Neural progenitor cell (in vitro differentiated cells): ENCODE results near the gene GPBAR1. TPM values are rescaled to one million over a fixed set of nuclear protein-coding genes. Genes with fewer than 3 reads are reported as not detected.

ENCODE experiments used
- DNase-seq: peaks from one replicate; pipeline ENCODE4 v3.0.0-alpha.2; 2016; ENCODE audit warnings: low spot score
- H2AFZ ChIP-seq: fragments of 200-600 bp; sonication (generic); replicated peaks from 2 replicates; pipeline ENCODE4 v1.6.1; 2016; ENCODE audit warnings: antibody characterized with exemption
- H3F3A ChIP-seq: fragments of 200-600 bp; sonication (generic); 2 replicates; pipeline ENCODE4 v1.6.1; 2016; ENCODE audit warnings: antibody characterized with exemption, low read depth
- H3K27ac ChIP-seq: fragments of 200-600 bp; sonication (generic); 2 replicates; pipeline ENCODE4 v1.5.1; 2016; ENCODE audit warnings: mild to moderate bottlenecking
- H3K27me3 ChIP-seq: fragments of 200-600 bp; sonication (generic); 2 replicates; pipeline ENCODE4 v1.6.1; 2016; ENCODE audit warnings: mild to moderate bottlenecking, moderate library complexity
- H3K36me3 ChIP-seq: fragments of 200-600 bp; sonication (generic); 2 replicates; pipeline ENCODE4 v1.5.1; 2016
- H3K4me1 ChIP-seq: fragments of 200-600 bp; sonication (generic); 2 replicates; pipeline ENCODE4 v1.6.1; 2016; ENCODE audit warnings: mixed run types
- H3K4me2 ChIP-seq: fragments of 200-600 bp; sonication (generic); 2 replicates; pipeline ENCODE4 v1.6.1; 2016
- H3K4me3 ChIP-seq: fragments of 200-600 bp; sonication (generic); 2 replicates; pipeline ENCODE4 v1.5.1; 2016
- H3K79me2 ChIP-seq: fragments of 200-600 bp; sonication (generic); 2 replicates; pipeline ENCODE4 v1.6.1; 2016; ENCODE audit warnings: low read depth
- H3K9ac ChIP-seq: fragments of 200-600 bp; sonication (generic); 2 replicates; pipeline ENCODE4 v1.6.1; 2016
- H3K9me3 ChIP-seq: fragments of 200-600 bp; sonication (generic); 2 replicates; pipeline ENCODE4 v1.5.1; 2016; ENCODE audit warnings: low read depth
- H4K20me1 ChIP-seq: fragments of 200-600 bp; sonication (generic); 2 replicates; pipeline ENCODE4 v1.6.1; 2016; ENCODE audit warnings: low read depth
- H3K27ac Mint-ChIP-seq: 3 replicates; pipeline ENCODE4 v1.8.0; 2021; ENCODE audit warnings: mixed read lengths
- H3K27me3 Mint-ChIP-seq: 2 replicates; pipeline ENCODE4 v1.8.0; 2022; ENCODE audit warnings: low read depth, mild to moderate bottlenecking, inconsistent platforms, moderate library complexity, mixed read lengths; ENCODE audit not compliant: insufficient read depth
- H3K36me3 Mint-ChIP-seq: 3 replicates; pipeline ENCODE4 v1.8.0; 2021; ENCODE audit warnings: mixed read lengths
- H3K4me1 Mint-ChIP-seq: 3 replicates; pipeline ENCODE4 v1.8.0; 2021; ENCODE audit warnings: mixed read lengths
- H3K4me3 Mint-ChIP-seq: 3 replicates; pipeline ENCODE4 v1.8.0; 2021; ENCODE audit warnings: mild to moderate bottlenecking, moderate library complexity, mixed read lengths
- H3K9me3 Mint-ChIP-seq: 3 replicates; pipeline ENCODE4 v1.8.0; 2020; ENCODE audit warnings: mixed read lengths
- CTCF ChIP-seq: fragments of 200-600 bp; sonication (generic); IDR thresholded peaks from 2 replicates; pipeline ENCODE4 v1.5.1; 2017; ENCODE audit warnings: antibody characterized with exemption, mild to moderate bottlenecking
- EZH2 ChIP-seq: fragments of 200-600 bp; sonication (generic); IDR thresholded peaks from 2 replicates; pipeline ENCODE4 v1.6.1; 2017; ENCODE audit warnings: antibody characterized with exemption, mild to moderate bottlenecking, moderate library complexity
- EZH2phosphoT487 ChIP-seq: fragments of 200-600 bp; sonication (generic); IDR thresholded peaks from 2 replicates; pipeline ENCODE4 v1.6.1; 2017; ENCODE audit warnings: antibody characterized with exemption
- total RNA-seq: library from RNA; depleted of rRNA; stranded (reverse); fragments of >200 nt; gene quantifications from 2 replicates; pipeline ENCODE4 v1.2.3, GENCODE V29; 2015; ENCODE audit warnings: low replicate concordance

Gene GPBAR1
- total RNA-seq, 1 donor from 2014 or later, result not detected

- Histone ChIP-seq H3K27me3 (no peaks in the 10 kb centered on the region), H3K4me2 (peak overlapping the region; percentile 11), H2AFZ (no peak overlapping the region), H3K9ac (no peak overlapping the region), H3K79me2 (no peaks in the 10 kb centered on the region), H3K9me3 (no peaks in the 10 kb centered on the region), H3K4me3 (no peak overlapping the region), H3K4me1 (peaks cover 14% of the 10 kb centered on the region), H4K20me1 (no peaks in the 10 kb centered on the region), H3K36me3 (no peaks in the 10 kb centered on the region), H3K27ac (no peak overlapping the region), H3F3A (peaks cover 28% of the 10 kb centered on the region)
- no peak for TF ChIP-seq EZH2phosphoT487
- TF ChIP-seq EZH2, result no peak
- TF ChIP-seq CTCF, result no peak
- Mint-ChIP-seq H3K9me3 (no peaks in the 10 kb centered on the region), H3K27me3 (peaks cover 3% of the 10 kb centered on the region), H3K27ac (peak overlapping the region; percentile 3), H3K4me1 (peaks cover 34% of the 10 kb centered on the region), H3K36me3 (peaks cover 5% of the 10 kb centered on the region), H3K4me3 (peak overlapping the region; percentile 1)
- no peak for DNase-seq
These were observed 649 bp upstream of the GPBAR1 start for GRCh38 chr2:218260166-218260565.

- no peaks in the 10 kb centered on the region for H3K36me3 ChIP-seq
- Mint-ChIP-seq H3K36me3 (peaks cover 8% of the 10 kb centered on the region), H3K4me3 (peak overlapping the region; percentile 61), H3K9me3 (no peaks in the 10 kb centered on the region), H3K27ac (peak overlapping the region; percentile 84), H3K27me3 (peaks cover 6% of the 10 kb centered on the region), H3K4me1 (peaks cover 34% of the 10 kb centered on the region)
- no peak overlapping the region for H2AFZ ChIP-seq
- peaks cover 19% of the 10 kb centered on the region for H3F3A ChIP-seq
- peak overlapping the region; percentile 11 for H3K4me2 ChIP-seq
- H3K9ac ChIP-seq, result no peak overlapping the region
- no peaks in the 10 kb centered on the region for H3K79me2 ChIP-seq
- no peak overlapping the region for H3K27ac ChIP-seq
- H3K4me1 ChIP-seq, result peaks cover 14% of the 10 kb centered on the region
- H3K9me3 ChIP-seq, result no peaks in the 10 kb centered on the region
- H3K27me3 ChIP-seq, result no peaks in the 10 kb centered on the region
- peak; percentile 23 for DNase-seq
- no peak overlapping the region for H3K4me3 ChIP-seq
- TF ChIP-seq EZH2 (no peak), EZH2phosphoT487 (no peak), CTCF (no peak)
- H4K20me1 ChIP-seq, result no peaks in the 10 kb centered on the region
These were observed 815 bp downstream of the GPBAR1 start for GRCh38 chr2:218261423-218262236.

GRCh38 chr2:218262237-218262600, 1.4 kb downstream of the GPBAR1 start:
- no peak overlapping the region for H2AFZ ChIP-seq
- H4K20me1 ChIP-seq, result no peaks in the 10 kb centered on the region
- H3K9ac ChIP-seq, result no peak overlapping the region
- H3K27ac ChIP-seq, result peak overlapping the region; percentile 29
- H3K4me1 ChIP-seq, result peaks cover 14% of the 10 kb centered on the region
- Mint-ChIP-seq H3K4me3 (no peak overlapping the region), H3K36me3 (peaks cover 8% of the 10 kb centered on the region), H3K27ac (peak overlapping the region; percentile 37), H3K9me3 (no peaks in the 10 kb centered on the region), H3K27me3 (peaks cover 3% of the 10 kb centered on the region), H3K4me1 (peaks cover 34% of the 10 kb centered on the region)
- H3K9me3 ChIP-seq, result no peaks in the 10 kb centered on the region
- H3F3A ChIP-seq, result peaks cover 18% of the 10 kb centered on the region
- no peak for DNase-seq
- H3K79me2 ChIP-seq, result no peaks in the 10 kb centered on the region
- no peaks in the 10 kb centered on the region for H3K36me3 ChIP-seq
- TF ChIP-seq EZH2phosphoT487 (no peak), CTCF (no peak), EZH2 (no peak)
- H3K27me3 ChIP-seq, result no peaks in the 10 kb centered on the region
- H3K4me3 ChIP-seq, result no peak overlapping the region
- H3K4me2 ChIP-seq, result no peak overlapping the region
